HTERT RPE-1 (cell line): ENCODE data around the gene CCDC167.

Experiments used
- in situ Hi-C: fragments of 300-500 bp; cut with MboI; formaldehyde crosslinking; loops from 4 replicates; pipeline ENCODE4 v1.14.3; 2020; ENCODE audit warnings: low sequenced_read_pairs

The CCDC167 gene

DNA sequence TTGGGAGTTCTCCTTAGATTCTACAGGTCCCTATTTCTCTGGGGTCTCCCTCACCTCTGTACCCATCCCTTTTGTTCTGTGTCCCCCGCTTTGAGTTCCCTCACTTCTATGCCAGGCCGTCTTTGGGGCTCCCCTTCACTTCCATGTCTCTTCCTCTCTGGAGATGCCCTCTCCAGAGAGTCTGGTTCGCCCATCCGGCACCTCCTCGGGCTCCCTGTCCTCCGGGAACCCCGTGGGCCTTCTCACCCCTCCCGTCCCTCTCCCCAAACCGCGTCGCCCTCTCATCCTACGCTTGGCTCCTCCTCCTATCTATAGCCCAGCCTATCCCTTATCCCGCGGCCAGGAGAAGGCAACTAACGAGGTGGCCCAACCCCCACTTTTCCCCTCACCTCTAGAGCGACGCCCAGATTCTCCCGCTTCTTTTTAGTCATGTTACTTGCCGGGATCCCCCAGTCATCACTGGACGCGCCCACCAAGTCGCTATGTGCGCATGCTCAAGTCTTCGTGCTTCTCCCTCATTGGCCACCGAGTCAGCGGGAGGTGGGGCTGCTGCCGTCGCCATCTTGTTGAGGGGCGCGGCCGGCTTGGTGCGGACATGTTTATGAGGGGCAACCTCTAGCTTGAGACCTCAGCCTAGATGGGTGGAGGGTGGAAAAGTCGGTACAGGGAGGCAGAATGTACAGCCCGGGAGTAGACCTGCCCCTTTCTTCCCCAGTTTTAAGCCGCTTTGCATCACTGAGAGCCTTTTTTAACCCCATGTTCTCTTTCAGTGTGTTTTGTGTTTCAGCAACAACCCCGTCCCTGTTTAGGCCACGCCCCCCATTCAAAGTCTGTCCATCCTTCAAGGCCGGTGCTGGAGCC is at the start of gene CCDC167:
TSS of gene CCDC167 (minus strand) at position 461 of the 861 bp plus-strand sequence. CDS start at position 431, 30 bp downstream.
- in situ Hi-C loops: loop anchor here (25.0 kb wide), 1 partner anchor 188 kb away; the partner anchor contains the start of gene MDGA1

DNA sequence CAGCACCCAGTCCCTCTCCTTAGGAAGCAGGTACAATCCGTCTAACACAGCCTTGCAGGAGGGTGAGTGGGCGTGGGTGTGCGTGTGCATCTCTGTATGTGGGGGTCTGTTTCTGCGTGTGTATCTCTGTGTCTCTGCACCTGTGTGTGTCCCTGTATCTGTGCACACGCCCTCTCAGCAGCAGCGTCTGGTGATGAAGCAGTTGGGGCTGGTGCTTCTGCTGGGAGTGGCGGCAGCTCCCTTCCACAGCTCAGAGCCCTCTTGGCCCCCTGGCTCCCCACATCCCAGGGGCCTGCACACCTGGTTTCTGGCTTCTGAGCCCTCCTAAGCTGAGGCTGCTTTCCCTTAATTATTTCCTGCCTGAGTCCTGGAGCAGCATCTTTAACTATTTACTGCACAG is 49.5 kb upstream of the CCDC167 start:
- in situ Hi-C loops: no loop called here

DNA sequence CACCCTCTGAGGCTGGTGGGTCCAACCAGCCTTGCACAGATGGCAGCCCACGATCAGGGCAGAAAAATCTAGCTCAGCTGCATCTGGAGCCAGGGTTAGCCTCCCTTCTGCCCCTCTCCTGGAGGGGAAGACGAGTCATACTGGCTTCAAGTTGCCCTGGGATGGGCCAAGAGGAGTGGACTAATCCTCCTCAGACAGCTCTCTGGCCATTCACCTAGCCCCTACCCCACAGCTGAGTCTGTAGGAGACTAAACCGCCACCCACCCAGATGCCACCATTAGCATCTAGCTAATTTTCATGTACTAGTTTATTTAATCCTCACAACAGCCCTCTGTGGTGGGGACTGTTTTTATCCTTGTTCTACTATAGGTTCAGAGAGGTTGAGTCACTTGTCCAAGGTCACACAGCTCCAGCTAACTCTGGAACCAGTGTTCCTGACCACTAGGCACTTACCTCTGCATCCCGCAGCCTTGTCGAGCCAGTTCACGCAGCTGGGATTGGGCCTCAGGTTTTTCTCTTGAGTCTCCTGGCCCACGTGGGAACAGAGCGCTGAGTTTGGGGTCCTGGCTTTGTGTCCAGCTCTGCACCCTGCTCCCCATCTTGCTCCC is 48.5 kb upstream of the CCDC167 start:
- in situ Hi-C loops: no loop called here

DNA sequence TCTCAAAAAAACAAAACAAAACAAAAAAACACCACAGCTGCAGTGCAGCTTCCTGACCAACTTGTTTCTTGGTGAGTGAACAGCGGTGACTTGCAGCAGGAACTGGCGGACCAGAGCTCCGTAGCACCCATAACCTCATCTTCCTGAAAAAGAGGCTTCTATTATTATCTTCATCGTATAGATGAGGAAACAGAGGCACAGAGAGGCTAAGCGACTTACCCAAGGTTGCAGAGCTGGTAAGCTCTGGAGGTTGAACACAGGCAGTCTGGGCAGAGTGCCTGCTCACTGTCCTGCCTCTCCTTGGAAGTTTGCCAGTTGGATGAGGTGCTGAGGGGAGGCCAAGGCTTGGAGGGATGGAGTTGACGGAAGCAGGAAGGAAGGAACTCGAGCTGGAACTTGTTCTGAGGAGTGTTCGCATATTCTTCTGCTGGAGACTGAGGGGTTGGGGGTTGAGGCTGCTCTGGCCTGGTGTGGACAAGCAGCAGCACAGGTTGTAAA is 47.9 kb upstream of the CCDC167 start:
- in situ Hi-C loops: no loop called here

DNA sequence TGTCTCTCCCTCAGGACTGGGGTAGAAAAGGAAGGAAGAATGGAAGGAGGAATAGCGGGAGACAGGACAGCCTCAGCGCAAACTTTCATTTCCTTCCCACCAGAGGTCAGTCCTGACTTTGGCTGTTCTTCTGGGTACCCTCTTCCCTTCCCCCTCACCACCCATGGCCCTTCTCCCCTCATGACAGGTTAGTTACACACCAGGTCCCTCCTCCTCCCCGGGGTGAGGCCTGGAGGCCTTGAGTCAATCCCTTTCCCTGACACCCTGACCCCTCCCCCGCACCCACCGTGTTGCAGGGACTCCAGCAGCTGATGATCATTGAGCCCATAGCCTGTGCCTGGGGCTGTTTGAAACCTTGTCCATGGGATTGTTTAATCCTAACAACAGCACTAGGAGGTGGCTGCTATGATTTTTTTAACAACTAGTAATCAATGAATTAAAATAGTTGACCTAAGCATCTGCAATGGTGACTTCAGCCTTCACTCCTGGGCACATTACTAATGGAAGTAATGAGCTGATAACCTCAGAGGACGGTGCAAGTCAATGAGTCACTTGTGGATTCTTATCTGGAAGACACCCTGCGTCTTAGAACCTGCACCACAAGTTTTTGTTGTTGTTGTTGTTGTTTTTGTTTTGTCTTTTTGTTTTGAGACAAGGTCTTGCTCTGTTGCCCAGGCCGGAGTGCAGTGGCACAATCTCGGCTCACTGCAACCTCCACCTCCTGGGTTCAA is 46.6 kb upstream of the CCDC167 start:
- in situ Hi-C loops: no loop called here

DNA sequence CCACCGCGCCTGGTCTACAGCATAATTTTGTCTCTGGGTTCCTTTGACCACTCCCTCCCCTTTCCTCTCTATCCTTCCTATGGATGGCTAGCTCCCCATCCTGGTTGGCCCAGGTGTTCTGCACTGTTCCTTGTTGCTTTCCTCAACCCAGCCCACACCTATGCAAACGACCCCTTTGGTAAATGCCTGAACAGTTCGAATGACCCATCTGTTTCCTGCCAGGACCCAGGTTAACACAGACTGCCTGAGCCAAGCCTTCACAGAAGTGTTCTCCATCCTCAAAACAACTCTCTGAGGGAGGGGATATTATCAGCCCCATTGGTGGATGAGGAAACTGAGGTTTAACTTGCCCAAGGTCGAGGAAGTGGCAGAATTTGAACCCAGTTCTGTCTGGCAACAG is 44.8 kb upstream of the CCDC167 start:
- in situ Hi-C loops: no loop called here

DNA sequence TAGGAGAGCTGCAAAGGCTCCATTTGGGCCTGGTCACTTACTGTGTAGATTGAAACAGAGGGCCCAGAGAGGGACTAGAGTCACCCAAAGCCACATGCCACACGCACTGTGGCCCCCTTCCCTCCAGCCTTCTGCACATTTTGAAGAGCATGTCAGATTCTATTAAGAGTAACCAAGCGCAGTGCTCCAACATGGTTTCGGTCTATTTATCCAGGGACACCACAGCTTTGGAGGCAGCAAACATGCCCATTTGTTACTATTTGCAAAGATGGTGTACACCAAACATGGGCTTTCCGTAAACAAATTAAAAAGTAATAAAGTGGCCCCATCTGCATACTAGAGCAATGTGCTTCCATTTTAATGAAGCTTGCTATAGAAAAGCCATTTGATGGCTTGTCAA is 43.7 kb upstream of the CCDC167 start:
- in situ Hi-C loops: no loop called here

DNA sequence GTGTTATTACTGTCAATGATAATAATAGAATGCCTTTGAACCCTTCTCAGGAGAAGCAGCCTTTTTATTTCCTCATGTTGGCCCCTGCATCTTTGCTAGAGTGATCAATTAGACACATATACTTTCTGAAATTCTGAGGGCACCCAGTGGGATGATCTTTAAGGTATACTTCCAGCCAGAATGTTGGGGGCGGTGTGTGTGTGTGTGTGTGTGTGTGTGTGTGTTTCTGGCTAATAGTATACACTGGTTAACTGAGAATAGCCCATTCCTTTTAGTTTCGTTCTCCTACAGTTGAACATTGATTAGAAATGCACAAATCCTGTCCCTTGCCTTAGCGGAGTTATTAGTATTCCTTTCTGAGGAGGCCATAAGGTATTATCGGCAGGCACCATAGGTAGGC is 41.7 kb upstream of the CCDC167 start:
- in situ Hi-C loops: no loop called here

DNA sequence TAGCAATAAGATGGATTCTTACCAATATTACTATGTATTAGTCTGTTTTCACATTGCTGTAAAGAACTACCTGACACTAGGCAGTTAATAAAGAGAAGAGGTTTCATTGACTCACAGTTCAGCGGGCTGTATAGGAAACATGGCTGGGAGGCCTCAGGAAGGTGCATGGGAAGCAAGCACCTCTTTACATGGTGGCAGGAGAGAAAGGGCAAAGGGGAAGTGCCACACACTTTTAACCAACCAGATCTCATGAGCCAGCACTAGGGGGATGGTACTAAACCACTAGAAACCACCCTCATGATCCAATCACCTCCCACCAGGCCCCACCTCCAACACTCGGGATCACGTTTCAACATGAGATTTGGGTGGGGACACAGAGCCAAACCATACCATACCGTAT is 40.7 kb upstream of the CCDC167 start:
- in situ Hi-C loops: no loop called here

DNA sequence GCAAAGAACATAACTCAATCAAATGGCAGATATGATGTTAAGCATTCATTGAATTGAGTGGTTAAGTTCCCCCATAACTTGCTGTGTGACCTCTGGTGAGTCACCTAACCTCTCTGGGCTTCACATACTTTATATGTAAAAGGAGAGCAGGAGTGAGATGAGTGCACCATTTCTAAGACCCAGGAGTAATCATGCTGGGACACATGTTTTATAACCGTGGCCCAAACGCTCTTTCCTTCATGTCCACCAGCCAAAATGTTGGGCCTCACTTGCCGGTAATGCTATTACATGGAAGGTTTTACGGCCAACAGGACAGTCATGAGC is 40.3 kb upstream of the CCDC167 start:
- in situ Hi-C loops: no loop called here

DNA sequence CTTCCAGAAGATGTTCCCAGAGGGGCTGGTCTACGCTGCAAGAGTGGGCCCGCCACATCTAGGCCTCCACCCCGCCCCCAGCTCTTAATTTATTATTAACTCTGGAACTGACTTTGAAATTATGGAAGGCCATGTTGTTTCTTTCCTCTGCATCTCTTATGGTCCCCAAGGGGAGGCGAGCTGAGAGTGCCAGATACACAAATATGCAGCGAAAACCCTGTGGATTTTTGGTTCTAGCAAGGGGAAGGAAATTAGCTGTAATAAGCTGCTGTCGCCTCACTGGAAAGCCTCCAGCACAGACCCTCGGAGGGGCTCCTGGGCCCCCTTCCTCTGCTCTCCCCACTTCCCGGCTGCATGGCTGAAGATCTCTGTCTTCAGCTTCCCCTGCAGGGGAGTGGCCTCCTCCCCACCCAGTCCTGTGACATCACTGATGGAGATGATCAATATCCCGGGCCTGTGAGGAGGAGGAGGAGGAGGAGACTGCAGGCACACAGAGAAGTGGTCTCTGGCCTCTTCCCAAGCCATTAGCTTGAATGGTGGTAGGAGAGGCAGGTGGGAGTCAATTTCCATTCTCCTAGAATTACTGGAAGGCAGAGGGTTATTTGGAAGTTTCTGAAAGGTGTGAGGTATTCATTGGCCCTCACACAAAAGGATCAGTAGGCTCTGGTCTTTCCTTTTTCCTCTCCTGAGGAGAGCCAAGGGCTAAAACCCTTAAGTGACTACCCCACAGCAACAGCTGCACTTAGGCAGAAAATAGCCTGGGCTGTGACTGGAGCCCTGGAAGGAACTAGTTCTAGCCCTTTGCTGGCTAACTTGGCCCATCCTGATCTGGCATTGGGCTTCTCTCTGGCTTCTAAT is 39.7 kb upstream of the CCDC167 start:
- in situ Hi-C loops: no loop called here

DNA sequence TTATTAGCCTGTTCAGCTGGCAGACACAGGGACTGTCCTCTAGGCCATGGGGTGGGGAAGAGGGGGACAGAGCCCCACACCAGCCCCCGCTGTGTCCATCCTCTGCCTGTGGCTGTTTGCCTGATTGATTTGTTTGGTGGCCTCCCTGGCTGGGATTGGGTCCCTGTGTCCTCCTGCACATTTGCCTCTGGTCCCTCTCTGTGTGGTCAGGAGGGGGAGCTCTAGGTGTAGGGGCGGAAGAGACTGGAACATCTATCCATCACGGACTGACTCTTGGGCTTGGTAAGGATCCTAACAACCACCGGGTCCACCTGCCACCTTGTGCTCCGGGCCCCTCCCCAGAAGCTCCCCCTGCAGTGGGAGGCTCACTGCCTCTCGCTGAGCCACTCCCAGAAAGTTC is 38.4 kb upstream of the CCDC167 start:
- in situ Hi-C loops: no loop called here

DNA sequence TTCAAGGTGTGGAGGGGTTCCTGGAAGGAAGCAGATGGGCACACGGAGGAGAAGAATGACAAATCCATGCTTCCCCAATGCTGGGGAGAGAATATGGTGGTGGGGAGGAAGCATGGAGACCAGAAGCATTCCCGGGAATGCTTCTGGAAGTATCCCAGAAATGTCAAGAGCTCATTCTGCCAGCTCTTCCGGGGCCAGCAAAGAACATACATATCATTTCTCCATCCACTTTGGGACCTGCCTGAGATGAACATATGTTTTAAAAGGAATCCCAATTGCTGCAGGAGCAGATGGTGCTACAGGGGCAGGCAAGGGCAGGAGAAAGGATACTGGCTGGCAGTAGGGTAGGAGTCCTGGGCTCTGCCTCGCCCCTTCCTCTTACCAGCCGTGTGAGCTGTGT is 37.9 kb upstream of the CCDC167 start:
- in situ Hi-C loops: no loop called here

DNA sequence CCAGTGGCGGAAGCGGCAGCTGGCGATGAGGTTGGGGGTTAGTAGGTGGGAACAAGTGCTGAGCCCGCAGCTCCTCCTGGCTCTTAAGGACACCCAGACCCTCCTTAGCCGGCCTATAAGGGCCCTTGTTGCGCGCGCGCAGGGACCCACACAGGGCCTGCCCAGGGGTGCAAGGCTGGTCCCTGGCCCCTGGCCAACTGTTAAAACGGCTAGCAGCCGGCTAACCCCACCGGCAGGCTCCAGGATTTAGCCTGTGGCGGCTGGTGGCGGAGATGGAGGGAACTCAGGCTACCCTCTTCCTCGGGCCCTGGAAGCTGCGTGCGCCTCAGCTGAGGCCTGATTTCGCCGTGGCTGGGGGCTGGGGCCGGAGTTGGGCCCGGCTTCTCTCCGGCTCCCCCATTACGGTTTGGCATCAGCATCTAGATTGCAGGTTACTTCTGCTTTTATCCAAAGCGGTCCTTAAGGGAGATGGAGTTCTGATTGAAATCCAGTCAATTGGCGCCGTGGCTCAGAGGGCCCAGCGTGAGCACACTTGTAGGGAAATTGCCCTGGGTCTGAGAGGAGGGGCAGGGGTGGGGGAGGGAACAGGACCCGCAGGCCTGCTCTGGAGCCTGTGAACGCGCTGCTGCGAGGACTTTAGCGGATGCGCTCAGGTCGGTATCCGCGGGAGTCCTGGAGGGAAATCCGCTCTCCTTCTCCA is 36.9 kb upstream of the CCDC167 start:
- in situ Hi-C loops: no loop called here

DNA sequence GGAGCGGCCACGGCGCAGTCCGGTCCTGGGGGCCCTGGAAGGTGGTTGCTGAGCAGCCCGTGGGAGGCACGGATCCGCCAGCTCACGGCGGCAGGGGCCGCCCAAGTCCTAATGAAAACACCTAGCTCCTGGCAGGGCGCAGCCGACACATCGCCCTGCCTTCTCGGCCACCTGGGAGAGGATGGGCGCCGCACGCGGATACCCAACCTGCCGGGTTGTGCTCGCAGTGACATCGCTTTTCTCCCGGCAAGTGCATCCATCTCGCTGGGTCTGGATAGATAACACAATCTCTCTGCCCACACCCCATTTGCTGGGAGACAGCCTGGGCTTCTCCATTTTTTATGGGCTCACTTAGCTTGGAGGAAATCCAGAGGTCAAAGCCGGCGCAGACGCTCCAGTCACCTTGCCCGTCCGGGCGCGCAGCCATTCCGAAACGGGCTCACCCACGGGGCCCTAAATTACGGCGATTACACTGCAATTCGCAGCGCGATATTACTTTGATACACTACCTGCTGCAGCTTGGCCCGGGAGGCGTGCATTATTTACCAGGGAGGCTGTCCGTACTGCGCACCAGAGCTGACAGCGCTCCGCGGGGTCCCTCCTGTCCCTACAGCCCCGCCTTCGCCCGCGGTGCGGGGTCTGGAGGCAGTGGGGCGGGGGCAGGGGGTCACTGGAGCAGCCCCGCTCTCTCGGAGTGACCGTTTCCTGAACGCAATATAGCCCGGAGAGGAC is 36.2 kb upstream of the CCDC167 start:
- in situ Hi-C loops: no loop called here

DNA sequence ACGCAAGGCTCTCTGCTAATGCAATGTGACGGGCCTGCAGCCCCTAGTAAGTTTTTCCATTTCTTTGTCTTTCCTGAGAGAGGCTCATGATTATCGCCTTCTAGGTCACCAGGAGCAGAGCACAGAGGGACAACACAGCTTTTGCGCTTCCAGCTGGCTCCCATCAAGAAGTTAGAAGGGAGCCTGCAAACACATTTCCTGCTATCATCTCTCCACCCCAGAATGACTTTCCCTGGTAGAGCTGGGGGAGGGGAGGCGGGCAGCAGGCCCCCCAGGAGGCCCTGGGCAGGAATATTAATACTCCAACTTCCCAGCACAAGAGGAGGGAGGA is 35.7 kb upstream of the CCDC167 start:
- in situ Hi-C loops: no loop called here

DNA sequence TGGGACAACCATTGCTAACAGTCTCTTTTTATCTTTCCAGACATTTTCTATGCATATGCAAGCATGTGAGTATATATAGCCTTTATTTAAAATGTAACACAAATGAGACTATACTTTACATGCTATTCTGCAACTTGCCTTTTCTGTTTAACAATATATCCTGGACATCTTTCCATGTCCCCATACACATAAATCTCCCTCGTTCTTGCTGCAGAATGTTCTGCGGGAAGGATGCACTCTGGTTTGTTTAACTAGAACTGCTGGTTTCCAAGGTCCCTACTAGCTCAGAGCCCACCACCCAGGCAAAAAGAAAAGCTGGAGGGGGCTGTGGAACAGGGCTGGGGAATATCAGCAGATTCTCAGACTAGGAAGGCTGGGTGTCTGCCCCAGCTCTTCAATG is 35.2 kb upstream of the CCDC167 start:
- in situ Hi-C loops: no loop called here

DNA sequence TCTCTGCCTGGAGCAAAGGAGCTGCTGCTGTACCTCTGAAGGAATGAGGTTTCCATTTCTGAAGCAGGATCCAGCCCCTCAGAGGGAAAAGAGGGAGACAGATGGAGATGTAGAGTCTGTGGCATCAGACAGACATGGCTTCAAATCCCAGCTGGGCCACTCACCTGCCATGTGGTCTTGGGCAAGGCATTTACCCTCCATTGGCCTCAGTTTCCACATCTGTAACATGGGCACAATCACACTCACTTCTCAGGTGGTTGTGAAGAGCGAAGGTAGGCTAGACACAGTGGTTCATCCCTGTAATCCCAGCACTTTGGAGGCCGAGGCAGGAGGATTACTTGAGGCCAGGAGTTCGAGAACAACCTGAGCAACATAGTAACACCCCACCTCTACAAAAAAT is 32.4 kb upstream of the CCDC167 start:
- in situ Hi-C loops: no loop called here

DNA sequence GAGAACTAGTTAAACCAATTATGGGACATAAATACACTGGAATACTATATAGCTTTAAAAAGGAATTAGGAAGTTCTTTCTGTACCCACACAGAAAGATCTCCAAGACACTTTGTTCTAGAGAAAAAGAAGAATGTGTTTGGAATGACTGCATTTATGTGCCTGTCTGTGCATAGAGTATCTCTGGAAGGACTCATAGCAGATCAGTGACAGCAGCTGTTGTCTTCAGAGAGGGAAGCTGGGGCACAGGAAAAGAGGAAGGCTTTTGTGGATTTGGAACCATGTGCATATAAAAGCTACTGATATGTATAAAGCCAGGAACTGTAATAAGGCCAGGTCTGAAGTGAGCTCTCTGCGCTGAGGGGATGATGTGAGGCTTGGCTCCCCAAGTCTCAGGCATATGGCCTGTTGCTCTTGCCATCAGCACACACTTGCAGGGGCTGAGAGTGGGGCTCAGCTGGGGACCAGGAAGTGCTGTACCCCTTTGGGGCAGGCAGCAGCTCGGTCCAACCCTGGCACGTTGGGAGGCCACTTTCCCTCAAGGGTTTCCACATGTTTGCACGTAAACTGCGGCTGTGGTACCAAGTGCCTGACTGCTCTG is 31.8 kb upstream of the CCDC167 start:
- in situ Hi-C loops: no loop called here
